HG03108 (cell line): ENCODE data around the gene TCF25.

ENCODE experiments used
- ATAC-seq: cut with Tn5 transposase; IDR thresholded peaks from one replicate; pipeline ENCODE4 v1.9.1; 2021; ENCODE audit warnings: moderate library complexity; ENCODE audit not compliant: unreplicated experiment

The TCF25 gene

GRCh38 chr16:89938175-89938885 lies 64.9 kb downstream of the TCF25 start:
- no peak for ATAC-seq

- no peak for ATAC-seq
These were observed 71.4 kb downstream of the TCF25 start for GRCh38 chr16:89944773-89945172.

GRCh38 chr16:89945654-89946053 lies 72.3 kb downstream of the TCF25 start:
- ATAC-seq = no peak

GRCh38 chr16:89946515-89946914 lies 73.1 kb downstream of the TCF25 start:
- ATAC-seq = no peak

GRCh38 chr16:89949121-89949742 lies 75.8 kb downstream of the TCF25 start:
- no peak for ATAC-seq

GRCh38 chr16:89949756-89950155 lies 76.4 kb downstream of the TCF25 start:
- ATAC-seq = no peak

GRCh38 chr16:89951509-89951908 lies 78.1 kb downstream of the TCF25 start:
- no peak for ATAC-seq

- ATAC-seq = no peak
These were observed 78.7 kb downstream of the TCF25 start for GRCh38 chr16:89952049-89952448.

GRCh38 chr16:89952551-89952950 lies 79.2 kb downstream of the TCF25 start:
- no peak for ATAC-seq

- ATAC-seq = peak; percentile 57
These were observed 80.4 kb downstream of the TCF25 start for GRCh38 chr16:89953671-89954406.

- ATAC-seq = no peak
These were observed 81.1 kb downstream of the TCF25 start for GRCh38 chr16:89954462-89954861.

GRCh38 chr16:89955001-89955685 lies 81.8 kb downstream of the TCF25 start:
- no peak for ATAC-seq

- ATAC-seq = no peak
These were observed 83.3 kb downstream of the TCF25 start for GRCh38 chr16:89956505-89957215.

- ATAC-seq = no peak
These were observed 83.9 kb downstream of the TCF25 start for GRCh38 chr16:89957216-89957785.

- no peak for ATAC-seq
These were observed 84.7 kb downstream of the TCF25 start for GRCh38 chr16:89958068-89958467.

- no peak for ATAC-seq
These were observed 85.2 kb downstream of the TCF25 start for GRCh38 chr16:89958596-89958995.

- no peak for ATAC-seq
These were observed 87.6 kb downstream of the TCF25 start for GRCh38 chr16:89960966-89961365.
